HepG2 (cell line): ENCODE results near the gene SNRPD2. TPM values are rescaled to one million over a fixed set of nuclear protein-coding genes. Genes with fewer than 3 reads are reported as not detected.
A peak's percentile ranks its signal among the peaks of the same experiment; 100 is the strongest.

Experiments used
- DPF2 ChIP-seq: sonication (generic); formaldehyde crosslinking; IDR thresholded peaks from 2 replicates; pipeline ENCODE4 v1.4.0; 2020; ENCODE audit warnings: mild to moderate bottlenecking, low read depth, missing genetic modification reagents, borderline replicate concordance
- ELK4 ChIP-seq: sonication (generic); formaldehyde crosslinking; IDR thresholded peaks from 2 replicates; pipeline ENCODE4 v1.9.0; 2021; ENCODE audit warnings: missing genetic modification reagents, borderline replicate concordance
- ETS1 ChIP-seq: sonication (generic); formaldehyde crosslinking; IDR thresholded peaks from 2 replicates; pipeline ENCODE4 v1.4.0; 2020; ENCODE audit warnings: missing genetic modification reagents
- FOXP1 ChIP-seq, 2 experiments: fragments of 450-650 bp in 1 of 2; IDR thresholded peaks; 2 replicates each; pipeline ENCODE4 v1.6.1; 2017 to 2018; ENCODE audit warnings: antibody characterized with exemption in 1 of 2
- HOMEZ ChIP-seq: IDR thresholded peaks from 2 replicates; pipeline ENCODE4 v1.6.1; 2016; ENCODE audit warnings: low read depth
- HOXA5 ChIP-seq: sonication (generic); formaldehyde crosslinking; IDR thresholded peaks from 2 replicates; pipeline ENCODE4 v1.4.0; 2020; ENCODE audit warnings: missing genetic modification reagents
- KDM1A ChIP-seq: IDR thresholded peaks from 2 replicates; pipeline ENCODE4 v1.6.1; 2016; ENCODE audit warnings: missing compliant biosample characterization
- MATR3 ChIP-seq: sonication (generic); formaldehyde crosslinking; IDR thresholded peaks from 2 replicates; pipeline ENCODE4 v1.4.0; 2020; ENCODE audit warnings: missing genetic modification reagents
- PAWR ChIP-seq: sonication (generic); formaldehyde crosslinking; IDR thresholded peaks from 2 replicates; pipeline ENCODE4 v1.4.0; 2020; ENCODE audit warnings: missing genetic modification reagents, mild to moderate bottlenecking, borderline replicate concordance
- RAD51 ChIP-seq: fragments of 450-650 bp; IDR thresholded peaks from 2 replicates; pipeline ENCODE4 v1.6.1; 2016; ENCODE audit warnings: borderline replicate concordance
- REXO4 ChIP-seq: sonication (generic); formaldehyde crosslinking; IDR thresholded peaks from 2 replicates; pipeline ENCODE4 v1.8.0; 2022; ENCODE audit warnings: missing genetic modification reagents, mild to moderate bottlenecking, borderline replicate concordance
- SKI ChIP-seq: fragments of 450-650 bp; IDR thresholded peaks from one replicate; pipeline ENCODE4 v1.6.1; 2018; ENCODE audit warnings: mild to moderate bottlenecking; ENCODE audit not compliant: partially characterized antibody
- SP1 ChIP-seq, 2 experiments: fragments of 450-650 bp in 1 of 2; sonication (generic) in 1 of 2; formaldehyde crosslinking in 1 of 2; IDR thresholded peaks; 2 replicates each; pipeline versions ENCODE4 v1.4.0 to v1.6.1; 2016 to 2020; ENCODE audit warnings: missing genetic modification reagents in 1 of 2
- TBL1XR1 ChIP-seq: fragments of 150-350 bp; IDR thresholded peaks from 2 replicates; pipeline ENCODE4 v1.6.1; 2014; ENCODE audit warnings: borderline replicate concordance, low read length; ENCODE audit not compliant: partially characterized antibody
- TEF ChIP-seq: sonication (generic); formaldehyde crosslinking; IDR thresholded peaks from 2 replicates; pipeline ENCODE4 v1.5.0; 2020; ENCODE audit warnings: missing genetic modification reagents
- TRAFD1 ChIP-seq: sonication (generic); formaldehyde crosslinking; IDR thresholded peaks from 2 replicates; pipeline ENCODE4 v1.5.1; 2020; ENCODE audit warnings: missing genetic modification reagents, mild to moderate bottlenecking, borderline replicate concordance
- ZBTB38 ChIP-seq: sonication (generic); formaldehyde crosslinking; IDR thresholded peaks from 2 replicates; pipeline ENCODE4 v1.5.1; 2020; ENCODE audit warnings: mild to moderate bottlenecking, missing genetic modification reagents
- ZFP82 ChIP-seq: sonication (generic); formaldehyde crosslinking; IDR thresholded peaks from 2 replicates; pipeline ENCODE4 v1.5.1; 2020; ENCODE audit warnings: mild to moderate bottlenecking, missing genetic modification reagents, borderline replicate concordance
- ZGPAT ChIP-seq: IDR thresholded peaks from 2 replicates; pipeline ENCODE4 v1.6.1; 2016; ENCODE audit warnings: mild to moderate bottlenecking
- ZNF367 ChIP-seq: sonication (generic); formaldehyde crosslinking; IDR thresholded peaks from 2 replicates; pipeline ENCODE4 v1.4.0; 2020; ENCODE audit warnings: missing genetic modification reagents, borderline replicate concordance
- ZNF549 ChIP-seq: sonication (generic); formaldehyde crosslinking; IDR thresholded peaks from 2 replicates; pipeline ENCODE4 v1.5.0; 2020; ENCODE audit warnings: missing genetic modification reagents
- polyA plus RNA-seq, 8 experiments: library from polyadenylated mRNA; depleted of rRNA in 3 of 8; stranded (reverse) in 7 of 8; unstranded in 1 of 8; fragments of >200 nt; fragmentation: Illumina TruSeq in 4 of 8; extraction: Trizol in 4 of 8; gene quantifications; 2 replicates each; pipeline versions ENCODE4 v1.2.1 to v1.2.3, GENCODE V29; 2011 to 2016; ENCODE audit warnings: low read depth in 4 of 8, missing spikeins in 1 of 8, mixed read lengths in 1 of 8; ENCODE audit not compliant: insufficient read depth in 1 of 8
- total RNA-seq, 5 experiments: library from RNA; depleted of rRNA; stranded (reverse); fragments of >200 nt; fragmentation: Illumina TruSeq; extraction: Trizol; gene quantifications; 2 replicates each; pipeline ENCODE4 v1.2.3, GENCODE V29; 2016; ENCODE audit warnings: low read depth in 1 of 5

The SNRPD2 gene
- total and polyA plus RNA-seq, 2 of the 13 experiments (the other 11 are each of a cell fraction or from before 2014, with no cell fraction given): 299 to 485 TPM

- TF ChIP-seq ETS1 (CRISPR knock-in tag): peak; percentile 81; the same call in 1 of the 2 replicates
- TF ChIP-seq HOXA5 (CRISPR knock-in tag): peak; percentile 73
- no peak for TF ChIP-seq PAWR
- TF ChIP-seq MATR3: no peak
- no peak for TF ChIP-seq ZNF367 (CRISPR knock-in tag)
- 0 out of 2 replicates have a peak, but pooled peaks have one; percentile 60 for TF ChIP-seq ZBTB38
- TF ChIP-seq TBL1XR1: no peak
- TF ChIP-seq ZFP82 (CRISPR knock-in tag): 0 out of 2 replicates have a peak, but pooled peaks have one; percentile 36
- TF ChIP-seq DPF2: no peak
- TF ChIP-seq KDM1A (CRISPR knock-in tag): no peak
- TF ChIP-seq FOXP1 (IDR thresholded peaks at IDR 0.05): peak; percentile 70; the same call in 1 of the 2 replicates
- peak; percentile 68 for TF ChIP-seq FOXP1 (CRISPR knock-in tag; IDR thresholded peaks at IDR 0.05)
- TF ChIP-seq TRAFD1 (CRISPR knock-in tag): no peak
- peak; percentile 72 for TF ChIP-seq ZGPAT (CRISPR knock-in tag)
- no peak for TF ChIP-seq ELK4 (CRISPR knock-in tag)
- 0 out of 2 replicates have a peak, but pooled peaks have one; percentile 24 for TF ChIP-seq TEF (CRISPR knock-in tag)
- no peak for TF ChIP-seq ZNF549
- TF ChIP-seq SP1 (IDR thresholded peaks at IDR 0.05): no peak
- peak; percentile 53 for TF ChIP-seq SP1 (CRISPR knock-in tag; IDR thresholded peaks at IDR 0.05)
- peak; percentile 87 for TF ChIP-seq HOMEZ
- peak; percentile 86 for TF ChIP-seq SKI
- TF ChIP-seq REXO4 (CRISPR knock-in tag): no peak
- TF ChIP-seq RAD51: peak; percentile 73
Measured at GRCh38 chr19:45717131-45717982, 25.6 kb upstream of the SNRPD2 start (continued).
